ENCODE data around the gene B4GALNT3.

DNA sequence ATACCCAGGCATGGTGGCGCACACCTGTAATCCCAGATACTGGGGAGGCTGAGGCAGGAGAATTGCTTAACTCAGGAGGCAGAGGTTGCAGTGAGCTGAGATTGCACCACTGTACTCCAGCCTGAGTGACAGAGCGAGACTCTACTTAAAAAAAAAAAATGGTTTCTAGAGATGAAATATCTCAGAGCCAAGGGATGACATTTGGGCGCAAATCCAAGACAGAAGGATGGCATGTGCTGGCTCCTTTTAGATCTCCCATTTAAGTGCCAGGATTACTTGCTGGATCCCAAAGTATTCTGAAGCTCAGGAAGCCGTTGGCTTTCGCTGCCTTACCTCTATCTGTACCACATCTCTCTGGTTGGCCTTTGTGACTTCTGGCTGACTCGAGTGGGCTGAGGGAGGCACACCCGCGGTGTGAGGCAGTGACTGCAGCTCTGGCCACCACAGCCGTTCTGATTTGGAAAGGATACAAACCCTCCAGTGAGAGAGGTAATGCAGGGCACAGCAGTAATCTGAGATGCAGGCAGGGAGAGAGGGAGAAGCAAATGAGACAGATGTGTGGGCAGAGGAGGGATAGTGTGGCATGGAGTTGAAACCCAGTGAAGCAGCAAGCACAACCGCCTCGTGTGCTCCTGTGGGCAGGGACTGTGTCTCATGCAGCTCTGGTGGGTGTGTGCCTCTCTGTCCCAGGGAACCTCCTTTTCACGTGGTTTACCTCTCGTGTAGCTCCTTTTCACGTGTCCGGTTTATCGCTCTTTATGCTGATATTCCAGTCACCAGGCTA is 4.9 kb downstream of the B4GALNT3 start:
- no peak for TF ChIP-seq EZH2 (IDR thresholded peaks at IDR 0.05)
- no peak for TF ChIP-seq POLR2AphosphoS5 (IDR thresholded peaks at IDR 0.05; ENCODE audit: borderline replicate concordance, low read depth, low read length)
- no peak for TF ChIP-seq FOXP2 (optimal IDR thresholded peaks at IDR 0.05; ENCODE audit: control extremely low read depth, extremely low read length, insufficient read depth)

All from SK-N-MC (cell line).